HCT116 (cell line): ENCODE measurements around the gene CCDC192. TPM values are rescaled to one million over a fixed set of nuclear protein-coding genes. Genes with fewer than 3 reads are reported as not detected.

Source experiments
- ATAC-seq: fragments of 200-7000 bp; cut with Tn5 transposase; 2 replicates; pipeline ENCODE4 v1.9.1; 2020; ENCODE audit warnings: mild to moderate bottlenecking, moderate library complexity
- BruUV-seq: library from RNA; stranded (reverse); fragments of 400-500 nt; replicated peaks from 2 replicates; lab custom pipeline; 2021; lab: Mats Ljungman, UMichigan
- CTCF ChIA-PET: fragments of 300-600 bp; sonication (Branson Sonifier 250); formaldehyde crosslinking; loops from one replicate; lab custom pipeline; 2021; ENCODE audit warnings: antibody characterized with exemption; lab: Charles Lee
- POLR2A ChIA-PET: fragments of 300-600, 350-600 bp; sonication (Branson Sonifier 250); formaldehyde crosslinking; loops from one replicate; lab custom pipeline; 2021; ENCODE audit warnings: antibody characterized with exemption; lab: Charles Lee
- RAD21 ChIA-PET, 2 experiments: fragments of 300-600 bp; sonication (Branson Sonifier 250); formaldehyde crosslinking; loops; one replicate each; lab custom pipeline; 2023; ENCODE audit warnings: low total read pairs in 2 of 2; ENCODE audit not compliant: uncharacterized antibody in 2 of 2, unreplicated experiment in 2 of 2, low non-redundant PET in 1 of 2; lab: Charles Lee
- DNase-seq: peaks from one replicate; pipeline ENCODE4 v3.0.0-alpha.2; 2010; ENCODE audit warnings: low read depth, low spot score
- H2AFZ ChIP-seq: fragments of 200-600 bp; shearing (Covaris generic), sonication (generic); 2 replicates; pipeline ENCODE4 v1.6.1; 2017; ENCODE audit warnings: low read depth, mixed run types, mixed read lengths, antibody characterized with exemption, low read length; ENCODE audit not compliant: poor library complexity, severe bottlenecking
- H3K27ac ChIP-seq: 2 replicates; pipeline ENCODE4 v1.5.1; 2012; ENCODE audit warnings: low read depth, low read length
- H3K27me3 ChIP-seq: fragments of 200-600 bp; sonication (generic); 2 replicates; pipeline ENCODE4 v1.6.1; 2016; ENCODE audit warnings: mixed run types, low read length, mixed read lengths; ENCODE audit not compliant: insufficient read depth
- H3K36me3 ChIP-seq, 2 experiments: fragments of 200-500 bp in 1 of 2; fragments of 200-600 bp in 1 of 2; sonication (Bioruptor generic) in 1 of 2; sonication (generic) in 1 of 2; 2 replicates each; pipeline versions ENCODE4 v1.5.1 to v1.6.1; 2014 to 2016; ENCODE audit warnings: low read length in 2 of 2, inconsistent platforms in 1 of 2, mixed read lengths in 1 of 2, mixed run types in 1 of 2; ENCODE audit not compliant: insufficient read depth in 2 of 2, control insufficient read depth in 1 of 2
- H3K4me1 ChIP-seq, 2 experiments: fragments of 200-600 bp in 1 of 2; sonication (generic) in 1 of 2; 2 replicates each; pipeline versions ENCODE4 v1.5.1 to v1.6.1; 2012 to 2017; ENCODE audit warnings: low read length in 2 of 2, inconsistent platforms in 1 of 2, mild to moderate bottlenecking in 1 of 2, mixed read lengths in 1 of 2, mixed run types in 1 of 2, moderate library complexity in 1 of 2; ENCODE audit not compliant: insufficient read depth in 2 of 2, control insufficient read depth in 1 of 2
- H3K4me2 ChIP-seq: fragments of 200-600 bp; sonication (generic); 2 replicates; pipeline ENCODE4 v1.6.1; 2017; ENCODE audit warnings: mixed run types, low read length, mixed read lengths
- H3K4me3 ChIP-seq, 2 experiments: fragments of 200-600 bp in 1 of 2; sonication (generic) in 1 of 2; replicated peaks in 1 of 2; 2 replicates each; pipeline ENCODE4 v1.5.1; 2011 to 2016; ENCODE audit warnings: low read length in 2 of 2, control low read depth in 1 of 2, low read depth in 1 of 2, mild to moderate bottlenecking in 1 of 2, mixed read lengths in 1 of 2, mixed run types in 1 of 2
- H3K79me2 ChIP-seq: fragments of 200-600 bp; sonication (generic); 2 replicates; pipeline ENCODE4 v1.6.1; 2017; ENCODE audit warnings: mild to moderate bottlenecking, mixed run types, low read length, moderate library complexity, mixed read lengths; ENCODE audit not compliant: insufficient read depth
- H3K9ac ChIP-seq: fragments of 200-600 bp; sonication (generic); 2 replicates; pipeline ENCODE4 v1.6.1; 2016; ENCODE audit warnings: low read length, mixed read lengths
- H3K9me2 ChIP-seq: fragments of 200-600 bp; sonication (generic), shearing (Covaris generic); 2 replicates; pipeline ENCODE4 v1.6.1; 2017; ENCODE audit warnings: mixed run types, mild to moderate bottlenecking, moderate library complexity; ENCODE audit not compliant: insufficient read depth
- H3K9me3 ChIP-seq, 2 experiments: fragments of 200-500 bp in 1 of 2; fragments of 200-600 bp in 1 of 2; sonication (Bioruptor generic) in 1 of 2; sonication (generic) in 1 of 2; 2 replicates each; pipeline ENCODE4 v1.6.1; 2014 to 2017; ENCODE audit warnings: low read length in 2 of 2, mixed read lengths in 2 of 2, inconsistent platforms in 1 of 2, low read depth in 1 of 2, mild to moderate bottlenecking in 1 of 2, mixed run types in 1 of 2, moderate library complexity in 1 of 2; ENCODE audit not compliant: control insufficient read depth in 1 of 2, insufficient read depth in 1 of 2
- H4K20me1 ChIP-seq: fragments of 200-600 bp; sonication (generic), shearing (Covaris generic); 2 replicates; pipeline ENCODE4 v1.6.1; 2017; ENCODE audit warnings: mixed run types, mild to moderate bottlenecking, moderate library complexity; ENCODE audit not compliant: insufficient read depth
- CEBPB ChIP-seq: IDR thresholded peaks from 2 replicates; pipeline ENCODE4 v1.6.1; 2012; ENCODE audit warnings: low read depth
- CTCF ChIP-seq, 3 experiments: fragments of 200-600 bp in 1 of 3; sonication (generic) in 1 of 3; IDR thresholded peaks in 2 of 3; conservative IDR thresholded peaks in 1 of 3; 2 replicates each; pipeline ENCODE4 v1.5.1; 2012 to 2017; ENCODE audit warnings: low read depth in 2 of 3, low read length in 2 of 3, antibody characterized with exemption in 1 of 3, borderline replicate concordance in 1 of 3, control low read depth in 1 of 3, mild to moderate bottlenecking in 1 of 3, mixed read lengths in 1 of 3, mixed run types in 1 of 3, moderate library complexity in 1 of 3; ENCODE audit not compliant: insufficient read depth in 1 of 3
- ELF1 ChIP-seq: IDR thresholded peaks from 2 replicates; pipeline ENCODE4 v1.6.1; 2012; ENCODE audit warnings: low read depth, borderline replicate concordance
- FOSL1 ChIP-seq: IDR thresholded peaks from 2 replicates; pipeline ENCODE4 v1.6.1; 2012; ENCODE audit warnings: low read depth
- JUND ChIP-seq: IDR thresholded peaks from 2 replicates; pipeline ENCODE4 v1.6.1; 2012
- POLR2A ChIP-seq: IDR thresholded peaks from 2 replicates; pipeline ENCODE4 v1.7.0; 2011; ENCODE audit warnings: borderline replicate concordance; ENCODE audit not compliant: insufficient read depth, insufficient read length; ENCODE audit errors: extremely low read depth
- POLR2AphosphoS5 ChIP-seq: IDR thresholded peaks from 2 replicates; pipeline ENCODE4 v1.6.1; 2011; ENCODE audit warnings: mild to moderate bottlenecking, low read depth, low read length, moderate library complexity
- REST ChIP-seq: IDR thresholded peaks from 2 replicates; pipeline ENCODE4 v1.6.1; 2012; ENCODE audit warnings: low read depth
- SIN3A ChIP-seq: IDR thresholded peaks from 2 replicates; pipeline ENCODE4 v1.6.1; 2012; ENCODE audit warnings: low read depth
- TCF7L2 ChIP-seq: IDR thresholded peaks from 2 replicates; pipeline ENCODE4 v1.7.0; 2011; ENCODE audit warnings: borderline replicate concordance, inconsistent platforms; ENCODE audit not compliant: insufficient read depth, insufficient read length; ENCODE audit errors: extremely low read depth
- YY1 ChIP-seq: IDR thresholded peaks from 2 replicates; pipeline ENCODE4 v1.6.1; 2011; ENCODE audit warnings: low read length, low read depth, moderate library complexity, mild to moderate bottlenecking; ENCODE audit not compliant: insufficient replicate concordance; ENCODE audit errors: extremely low read depth
- ZFX ChIP-seq: fragments of 450-650 bp; IDR thresholded peaks from 2 replicates; pipeline ENCODE4 v1.6.1; 2017
- ZNF274 ChIP-seq: fragments of 200-500 bp; sonication (Bioruptor generic); IDR thresholded peaks from 2 replicates; pipeline ENCODE4 v1.6.1; 2014; ENCODE audit warnings: mild to moderate bottlenecking, low read depth, low read length, inconsistent platforms
- intact Hi-C: fragments of 100-400 bp; cut with micrococcal nuclease; formaldehyde crosslinking; loops from 2 replicates; pipeline ENCODE4 v1.10.0; 2022
- total RNA-seq: library from RNA; stranded (reverse); gene quantifications from one replicate; pipeline ENCODE4 v1.2.1, GENCODE V29; 2021; ENCODE audit not compliant: unreplicated experiment
- TF ChIP-seq, protein P1 (sequence below): IDR thresholded peaks from 2 replicates; pipeline ENCODE4 v1.6.1; 2012

The CCDC192 gene
- total RNA-seq, 1 experiment from 2014 or later, result not detected

- Histone ChIP-seq H3K9me2 (no peaks in the 10 kb centered on the region), H3K79me2 (no peaks in the 10 kb centered on the region), H2AFZ (no peak overlapping the region), H3K9me3 (no peaks in the 10 kb centered on the region), H4K20me1 (no peaks in the 10 kb centered on the region), H3K9ac (no peak overlapping the region), H3K4me2 (no peak overlapping the region), H3K4me3 (no peak overlapping the region), H3K4me1 (peaks cover 4 to 8% of the 10 kb centered on the region in 2 experiments; a peak in 3 of 4 replicates), H3K27ac (no peak overlapping the region), H3K36me3 (no peaks in the 10 kb centered on the region), H3K27me3 (no peaks in the 10 kb centered on the region)
- intact Hi-C loops, result no loop called here
- CTCF ChIA-PET, result no interaction called here
- DNase-seq, result no peak
- ATAC-seq, result no peak
- no TSS peak for BruUV-seq
- TF ChIP-seq ELF1 (no peak), TCF7L2 (no peak), SIN3A (no peak), JUND (no peak), CEBPB (no peak), POLR2A (no peak)
- TF ChIP-seq, protein P1, sequence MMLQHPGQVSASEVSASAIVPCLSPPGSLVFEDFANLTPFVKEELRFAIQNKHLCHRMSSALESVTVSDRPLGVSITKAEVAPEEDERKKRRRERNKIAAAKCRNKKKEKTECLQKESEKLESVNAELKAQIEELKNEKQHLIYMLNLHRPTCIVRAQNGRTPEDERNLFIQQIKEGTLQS, result no peak
- RAD21 ChIA-PET, result no interaction called here
- POLR2A ChIA-PET, result no interaction called here
Measured at GRCh38 chr5:127920936-127921335, 217.7 kb downstream of the CCDC192 start.

GRCh38 chr5:127922603-127923002 lies 219.4 kb downstream of the CCDC192 start:
- no peaks in the 10 kb centered on the region for H3K9me2 ChIP-seq
- ChIA-PET CTCF (no interaction called here), RAD21 (no interaction called here), POLR2A (no interaction called here)
- H3K4me3 ChIP-seq, result no peak overlapping the region
- intact Hi-C loops, result no loop called here
- no peaks in the 10 kb centered on the region for H3K27me3 ChIP-seq
- H3K9ac ChIP-seq, result no peak overlapping the region
- H3K4me1 ChIP-seq, result peaks cover 5 to 12% of the 10 kb centered on the region in 2 experiments; a peak in 3 of 4 replicates
- BruUV-seq, result no TSS peak
- DNase-seq (no peak), ATAC-seq (no peak)
- H2AFZ ChIP-seq, result no peak overlapping the region
- H3K36me3 ChIP-seq, result no peaks in the 10 kb centered on the region
- H3K79me2 ChIP-seq, result no peaks in the 10 kb centered on the region
- no peak overlapping the region for H3K4me2 ChIP-seq
- no peak overlapping the region for H3K27ac ChIP-seq
- no peak for TF ChIP-seq JUND
- no peak for TF ChIP-seq POLR2AphosphoS5
- TF ChIP-seq, protein P1, result no peak
- no peak for TF ChIP-seq CEBPB
- no peak for TF ChIP-seq ZFX
- no peak for TF ChIP-seq YY1
- no peak for TF ChIP-seq REST
- no peak for TF ChIP-seq CTCF (IDR thresholded peaks at IDR 0.05 in 2 of 3, conservative IDR thresholded peaks at IDR 0.05 in 1 of 3; ENCODE audit: borderline replicate concordance in 1 of 3, insufficient read depth in 1 of 3, low read depth in 2 of 3, low read length in 2 of 3)
- TF ChIP-seq ZNF274, result no peak
- no peak for TF ChIP-seq POLR2A
- TF ChIP-seq FOSL1, result no peak
- no peaks in the 10 kb centered on the region for H4K20me1 ChIP-seq
- H3K9me3 ChIP-seq, result no peaks in the 10 kb centered on the region
